Activated naive CD4-positive, alpha-beta T cell treated with Interleukin-2 at 50 U/mL for 16 hours (primary cell): ENCODE measurements around the gene KIF27.
"Not testable (repeated sequence)": the region's sequence is repeated elsewhere in the genome, so short reads cannot be mapped to it uniquely, and the experiment has no call there.

Experiments used
- DNase-seq: peaks from one replicate; pipeline ENCODE4 v3.0.0-alpha.2; 2020

The KIF27 gene

GRCh38 chr9:83930881-83931280 is 9.6 kb upstream of the KIF27 start:
- no peak for DNase-seq

GRCh38 chr9:83927591-83927990 is 6.4 kb upstream of the KIF27 start:
- DNase-seq, result no peak

- DNase-seq, result no peak
These were observed 734 bp downstream of the KIF27 start for GRCh38 chr9:83920469-83920926.

- DNase-seq, result no peak
These were observed 2.1 kb downstream of the KIF27 start for GRCh38 chr9:83919111-83919510.

GRCh38 chr9:83912194-83912593 is 9.0 kb downstream of the KIF27 start:
- DNase-seq, result not testable (repeated sequence)

- DNase-seq, result no peak
These were observed 15.1 kb downstream of the KIF27 start for GRCh38 chr9:83906144-83906543.

GRCh38 chr9:83900615-83901014 is 20.6 kb downstream of the KIF27 start:
- DNase-seq, result not testable (repeated sequence)

- not testable (repeated sequence) for DNase-seq
These were observed 26.9 kb downstream of the KIF27 start for GRCh38 chr9:83894301-83894700.

- not testable (repeated sequence) for DNase-seq
These were observed 34.7 kb downstream of the KIF27 start for GRCh38 chr9:83886498-83886897.

GRCh38 chr9:83885559-83886240 is 35.5 kb downstream of the KIF27 start:
- DNase-seq, result not testable (repeated sequence)

GRCh38 chr9:83881687-83882408 is 39.4 kb downstream of the KIF27 start:
- not testable (repeated sequence) for DNase-seq

- not testable (repeated sequence) for DNase-seq
These were observed 45.7 kb downstream of the KIF27 start for GRCh38 chr9:83875559-83875958.

GRCh38 chr9:83849895-83850294 is 71.3 kb downstream of the KIF27 start:
- not testable (repeated sequence) for DNase-seq

- DNase-seq, result not testable (repeated sequence)
These were observed 84.1 kb downstream of the KIF27 start for GRCh38 chr9:83837070-83837643.

GRCh38 chr9:83830426-83831071 is 90.7 kb downstream of the KIF27 start:
- not testable (repeated sequence) for DNase-seq

GRCh38 chr9:83824986-83825623 is 96.1 kb downstream of the KIF27 start:
- not testable (repeated sequence) for DNase-seq

GRCh38 chr9:83817356-83818278 is 103.6 kb downstream of the KIF27 start, which contains the start of gene GKAP1:
GKAP1 (minus strand) TSS chr9:83817769; CDS start chr9:83806517, 11,252 bp downstream.
- DNase-seq, result peak; percentile 77

GRCh38 chr9:83817011-83817355 is 104.2 kb downstream of the KIF27 start:
- DNase-seq, result not testable (repeated sequence)

GRCh38 chr9:83815120-83815519 is 106.1 kb downstream of the KIF27 start:
- DNase-seq, result not testable (repeated sequence)

- not testable (repeated sequence) for DNase-seq
These were observed 112.0 kb downstream of the KIF27 start for GRCh38 chr9:83809213-83809612.

GRCh38 chr9:83804454-83804853 is 116.8 kb downstream of the KIF27 start:
- not testable (repeated sequence) for DNase-seq

GRCh38 chr9:83803941-83804340 is 117.3 kb downstream of the KIF27 start:
- not testable (repeated sequence) for DNase-seq
